K562 (cell line): ENCODE measurements around the gene PDE8A. TPM values are rescaled to one million over a fixed set of nuclear protein-coding genes. Genes with fewer than 3 reads are reported as not detected.

Experiments used
- KLF16 ChIP-seq: IDR thresholded peaks from 2 replicates; pipeline ENCODE4 v1.6.1; 2016; ENCODE audit warnings: antibody characterized with exemption
- MED1 ChIP-seq: sonication (generic); formaldehyde crosslinking; IDR thresholded peaks from 2 replicates; pipeline ENCODE4 v1.8.1; 2023; ENCODE audit warnings: missing genetic modification reagents, borderline replicate concordance
- NCOA6 ChIP-seq: fragments of 450-650 bp; IDR thresholded peaks from 2 replicates; pipeline ENCODE4 v1.6.1; 2017; ENCODE audit warnings: mild to moderate bottlenecking
- NCOR1 ChIP-seq: fragments of 450-650 bp; IDR thresholded peaks from 2 replicates; pipeline ENCODE4 v1.6.1; 2016; ENCODE audit warnings: mild to moderate bottlenecking, moderate library complexity
- NEUROD1 ChIP-seq: fragments of 150-350 bp; IDR thresholded peaks from 2 replicates; pipeline ENCODE4 v1.6.1; 2014; ENCODE audit warnings: borderline replicate concordance, low read length, low read depth; ENCODE audit not compliant: partially characterized antibody
- NRF1 ChIP-seq, 2 experiments: fragments of 450-650 bp; IDR thresholded peaks in 1 of 2; conservative IDR thresholded peaks in 1 of 2; 2 replicates each; pipeline ENCODE4 v1.6.1; 2014; ENCODE audit warnings: mild to moderate bottlenecking in 2 of 2
- POLR2H ChIP-seq: IDR thresholded peaks from 2 replicates; pipeline ENCODE4 v1.6.1; 2016; ENCODE audit warnings: missing genetic modification characterization, low read depth, mild to moderate bottlenecking, control low read depth, missing compliant biosample characterization, moderate library complexity
- POU5F1 ChIP-seq: fragments of 150-350 bp; IDR thresholded peaks from 2 replicates; pipeline ENCODE4 v1.6.1; 2014; ENCODE audit warnings: borderline replicate concordance, low read length, low read depth, mild to moderate bottlenecking; ENCODE audit not compliant: partially characterized antibody
- RBBP5 ChIP-seq: fragments of 200-600 bp; sonication (generic); IDR thresholded peaks from 2 replicates; pipeline ENCODE4 v1.6.1; 2012; ENCODE audit warnings: borderline replicate concordance, mild to moderate bottlenecking, low read length, control low read depth, inconsistent platforms; ENCODE audit not compliant: insufficient read depth, poor library complexity, severe bottlenecking
- RFX1 ChIP-seq: fragments of 450-650 bp; IDR thresholded peaks from 2 replicates; pipeline ENCODE4 v1.6.1; 2016; ENCODE audit warnings: mild to moderate bottlenecking, moderate library complexity
- SMAD2 ChIP-seq: fragments of 150-350 bp; IDR thresholded peaks from 2 replicates; pipeline ENCODE4 v1.6.1; 2014; ENCODE audit warnings: low read depth, mild to moderate bottlenecking, low read length
- SMARCA4 ChIP-seq: fragments of 450-650 bp; IDR thresholded peaks from 2 replicates; pipeline ENCODE4 v1.6.1; 2016
- SRSF1 ChIP-seq: fragments of 200-400 bp; formaldehyde crosslinking; IDR thresholded peaks from 2 replicates; pipeline ENCODE4 v1.6.1; 2017; ENCODE audit warnings: mild to moderate bottlenecking, low read depth, low read length, moderate library complexity
- TEAD4 ChIP-seq, 2 experiments: sonication (generic) in 1 of 2; formaldehyde crosslinking in 1 of 2; IDR thresholded peaks; 2 replicates each; pipeline versions ENCODE4 v1.6.1 to v1.8.0; 2012 to 2022; ENCODE audit warnings: borderline replicate concordance in 1 of 2, inconsistent platforms in 1 of 2, low read length in 1 of 2, mild to moderate bottlenecking in 1 of 2, missing genetic modification reagents in 1 of 2
- YBX1 ChIP-seq: fragments of 450-650 bp; IDR thresholded peaks from 2 replicates; pipeline ENCODE4 v1.7.1; 2016; ENCODE audit warnings: mild to moderate bottlenecking
- ZNF12 ChIP-seq: sonication (generic); formaldehyde crosslinking; IDR thresholded peaks from 2 replicates; pipeline ENCODE4 v1.4.0; 2020; ENCODE audit warnings: mild to moderate bottlenecking, missing genetic modification reagents
- ZNF217 ChIP-seq: sonication (generic); formaldehyde crosslinking; IDR thresholded peaks from 2 replicates; pipeline ENCODE4 v1.8.0; 2022; ENCODE audit warnings: mild to moderate bottlenecking, missing genetic modification reagents
- ZNF584 ChIP-seq: fragments of 200-800 bp; sonication (Bioruptor generic); IDR thresholded peaks from 2 replicates; pipeline ENCODE4 v1.6.1; 2016; ENCODE audit warnings: low read depth, mild to moderate bottlenecking, missing genetic modification characterization, missing compliant biosample characterization
- polyA plus RNA-seq, 8 experiments: library from polyadenylated mRNA; depleted of rRNA in 4 of 8; stranded (reverse) in 5 of 8; unstranded in 3 of 8; fragments of >200 nt; fragmentation: Nextera tagmentation in 2 of 8; fragmentation: Illumina TruSeq in 1 of 8; extraction: Ambion mirVana in 2 of 8; extraction: Trizol in 1 of 8; gene quantifications; 2 replicates each; pipeline versions ENCODE4 v1.2.1 to v1.2.3, GENCODE V29; 2011 to 2014; ENCODE audit warnings: inconsistent platforms in 1 of 8, missing spikeins in 1 of 8
- total RNA-seq, 7 experiments: library from RNA; depleted of rRNA in 6 of 7; stranded (reverse); fragments of >200 nt in 6 of 7; fragmentation: Illumina TruSeq in 2 of 7; extraction: Trizol in 2 of 7; gene quantifications; 2 replicates each; pipeline versions ENCODE4 v1.2.1 to v1.2.3, GENCODE V29; 2011 to 2021; ENCODE audit warnings: low replicate concordance in 1 of 7
- TF ChIP-seq, protein P1 (sequence below): sonication (generic); formaldehyde crosslinking; IDR thresholded peaks from 2 replicates; pipeline ENCODE4 v1.8.0; 2022; ENCODE audit warnings: mild to moderate bottlenecking, missing genetic modification reagents
- TF ChIP-seq, protein P2 (sequence below): fragments of 250-450 bp; sonication (Bioruptor Pico); IDR thresholded peaks from 2 replicates; pipeline ENCODE4 v1.6.1; 2021; ENCODE audit warnings: mild to moderate bottlenecking
- TF ChIP-seq, protein P3 (sequence below): fragments of 250-450 bp; sonication (Bioruptor Pico); IDR thresholded peaks from 2 replicates; pipeline ENCODE4 v1.5.0; 2021; ENCODE audit warnings: mild to moderate bottlenecking, moderate library complexity

PDE8A gene
- total and polyA plus RNA-seq, 9 of the 15 experiments (the other 6 are each of a cell fraction or from before 2014, with no cell fraction given): 5.9 to 40.3 (median 19.8) TPM

DNA sequence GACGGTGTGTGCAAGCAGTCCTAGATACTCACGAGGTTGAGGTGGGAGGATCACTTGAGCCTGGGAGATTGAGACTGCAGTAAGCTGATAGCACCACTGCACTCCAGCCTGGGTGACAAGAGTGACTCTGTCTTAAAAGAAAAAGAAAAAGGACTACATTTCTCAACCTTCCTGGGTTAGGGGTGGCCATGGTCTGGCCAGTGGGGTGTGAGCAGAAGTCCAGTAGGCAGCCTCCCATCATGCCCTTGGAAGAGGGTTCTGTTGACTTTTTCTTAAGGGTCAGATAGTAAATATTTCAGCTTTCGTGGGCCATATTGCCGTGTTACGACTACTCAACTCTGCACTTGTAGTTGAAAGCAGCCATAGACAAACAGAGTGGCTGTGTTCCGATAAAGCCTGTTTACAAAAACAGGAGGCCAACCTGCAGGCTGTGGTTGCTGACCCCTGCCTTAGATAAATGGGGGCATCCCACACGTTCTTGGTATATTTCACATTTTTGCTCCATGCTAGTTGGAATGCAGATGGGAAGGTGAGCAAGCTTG lies 31.0 kb upstream of the PDE8A start (continued):
- TF ChIP-seq SMARCA4: peak; percentile 95
- no peak for TF ChIP-seq SMAD2
- TF ChIP-seq NCOR1: peak; percentile 88
- no peak for TF ChIP-seq SRSF1
- TF ChIP-seq, protein P1, sequence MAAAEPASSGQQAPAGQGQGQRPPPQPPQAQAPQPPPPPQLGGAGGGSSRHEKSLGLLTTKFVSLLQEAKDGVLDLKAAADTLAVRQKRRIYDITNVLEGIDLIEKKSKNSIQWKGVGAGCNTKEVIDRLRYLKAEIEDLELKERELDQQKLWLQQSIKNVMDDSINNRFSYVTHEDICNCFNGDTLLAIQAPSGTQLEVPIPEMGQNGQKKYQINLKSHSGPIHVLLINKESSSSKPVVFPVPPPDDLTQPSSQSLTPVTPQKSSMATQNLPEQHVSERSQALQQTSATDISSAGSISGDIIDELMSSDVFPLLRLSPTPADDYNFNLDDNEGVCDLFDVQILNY (CRISPR knock-in tag): no peak
- no peak for TF ChIP-seq YBX1
- no peak for TF ChIP-seq POLR2H (tag)
- TF ChIP-seq, protein P2, sequence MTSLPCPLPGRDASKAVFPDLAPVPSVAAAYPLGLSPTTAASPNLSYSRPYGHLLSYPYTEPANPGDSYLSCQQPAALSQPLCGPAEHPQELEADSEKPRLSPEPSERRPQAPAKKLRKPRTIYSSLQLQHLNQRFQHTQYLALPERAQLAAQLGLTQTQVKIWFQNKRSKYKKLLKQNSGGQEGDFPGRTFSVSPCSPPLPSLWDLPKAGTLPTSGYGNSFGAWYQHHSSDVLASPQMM: no peak
- no peak for TF ChIP-seq RFX1
- no peak for TF ChIP-seq ZNF217 (CRISPR knock-in tag)
- TF ChIP-seq ZNF12 (CRISPR knock-in tag): no peak
- peak; percentile 29 for TF ChIP-seq NEUROD1
- no peak for TF ChIP-seq RBBP5
- TF ChIP-seq, protein P3, sequence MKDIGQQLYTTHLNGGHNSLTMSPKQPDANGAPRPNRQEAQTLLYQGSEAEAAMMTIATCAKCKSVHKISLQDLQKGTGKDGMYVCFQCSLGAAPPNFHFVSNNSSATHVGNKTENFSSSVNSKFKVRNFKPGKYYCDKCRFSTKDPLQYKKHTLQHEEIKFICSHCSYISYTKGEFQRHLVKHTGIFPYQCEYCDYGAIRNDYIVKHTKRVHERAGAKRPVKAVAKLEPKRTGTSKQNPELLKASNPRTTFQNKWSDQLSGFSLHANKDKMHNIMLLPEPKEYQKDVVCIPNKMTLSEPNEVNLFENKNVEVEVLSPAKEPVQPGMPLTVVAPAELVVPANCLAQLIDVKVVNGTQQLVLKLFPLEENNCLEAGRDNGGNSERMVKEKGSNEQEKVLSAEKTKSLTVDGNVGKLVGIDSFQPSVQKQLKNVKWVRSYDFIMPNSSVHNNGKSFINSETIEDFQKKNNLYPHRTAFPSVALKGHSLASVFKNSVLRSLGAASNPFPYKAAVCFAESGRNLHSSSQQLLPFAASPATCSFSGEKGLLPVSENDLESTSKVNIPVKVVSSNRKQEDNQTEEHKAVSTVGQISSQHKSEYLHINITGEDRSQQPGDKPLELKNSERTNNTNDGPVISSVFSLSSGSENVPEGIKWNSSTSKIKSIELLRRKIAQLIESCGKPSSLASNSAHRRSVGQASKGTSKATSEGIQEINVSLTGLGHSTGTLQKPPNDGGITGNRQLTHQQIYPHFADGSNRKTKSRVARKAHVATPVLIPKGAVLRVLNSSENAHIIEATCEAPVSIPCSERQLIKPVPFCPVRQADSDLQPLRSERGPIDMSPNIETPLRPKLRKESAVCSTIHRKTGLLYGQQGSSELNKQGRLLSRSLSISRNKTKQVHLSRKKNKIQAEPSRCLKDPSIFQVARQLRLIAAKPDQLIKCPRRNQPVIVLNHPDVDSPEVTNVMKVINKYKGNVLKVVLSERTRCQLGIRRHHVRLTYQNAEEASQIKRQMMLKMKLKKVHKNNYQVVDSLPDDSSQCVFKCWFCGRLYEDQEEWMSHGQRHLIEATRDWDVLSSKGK (CRISPR knock-in tag): no peak
- no peak for TF ChIP-seq MED1 (CRISPR knock-in tag)
- peak; percentile 58; a peak in 2 of 4 replicates for TF ChIP-seq NRF1 (conservative IDR thresholded peaks at IDR 0.05 in 1 of 2, IDR thresholded peaks at IDR 0.05 in 1 of 2)
- no peak for TF ChIP-seq ZNF584 (CRISPR knock-in tag)
- TF ChIP-seq NCOA6: 0 out of 2 replicates have a peak, but pooled peaks have one; percentile 23
- TF ChIP-seq KLF16: peak; percentile 79
- no peak for TF ChIP-seq POU5F1
- TF ChIP-seq TEAD4 (IDR thresholded peaks at IDR 0.05; ENCODE audit: low read length): peak; percentile 82
- TF ChIP-seq TEAD4 (CRISPR knock-in tag; IDR thresholded peaks at IDR 0.05; ENCODE audit: borderline replicate concordance): no peak
